Activated gamma-delta T cell treated with anti-CD3 and anti-CD28 coated beads, Interleukin-2, amount 50 U/mL, for 16 hours (primary cell): ENCODE data around the gene TK2.
A peak's percentile ranks its signal among the peaks of the same experiment; 100 is the strongest.

Experiments used
- DNase-seq: peaks from one replicate; pipeline ENCODE4 v3.0.0-alpha.2; 2020; ENCODE audit warnings: low read depth

TK2 gene

DNA sequence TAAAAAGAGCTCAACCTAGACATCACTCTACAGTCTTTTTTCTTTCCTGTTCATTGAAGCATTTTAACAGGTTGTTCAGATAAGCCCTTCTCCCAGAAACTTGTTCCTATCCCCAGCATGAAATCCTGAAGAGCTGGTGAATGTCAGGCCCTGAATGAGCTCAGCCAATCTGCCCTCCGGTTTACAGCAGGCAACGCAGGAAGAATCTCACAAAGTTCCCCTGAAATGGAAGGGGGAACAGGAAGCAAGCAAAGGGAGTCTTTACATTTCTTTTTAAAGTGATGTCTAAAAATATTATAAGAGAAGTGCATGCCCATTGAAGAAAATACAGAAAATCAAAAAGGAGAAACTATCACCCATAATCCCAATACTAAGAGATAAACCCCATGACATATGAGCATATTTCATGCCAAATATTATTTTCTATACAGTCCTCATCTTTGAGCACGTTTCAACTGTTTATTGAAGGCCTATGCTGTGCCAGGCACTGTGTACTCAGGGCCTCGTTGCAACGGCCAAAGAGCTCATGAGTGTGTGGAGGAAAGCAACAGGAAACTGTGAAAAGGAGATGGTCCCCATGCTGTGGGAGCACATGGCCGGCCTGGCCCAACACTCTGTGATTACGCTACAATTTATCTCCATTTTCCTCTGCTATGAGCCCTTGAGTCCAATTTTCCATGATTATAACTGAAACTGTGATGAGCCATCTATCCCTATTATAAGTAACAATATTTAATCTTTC, 5.7 kb downstream of the TK2 start:
- no peak for DNase-seq

DNA sequence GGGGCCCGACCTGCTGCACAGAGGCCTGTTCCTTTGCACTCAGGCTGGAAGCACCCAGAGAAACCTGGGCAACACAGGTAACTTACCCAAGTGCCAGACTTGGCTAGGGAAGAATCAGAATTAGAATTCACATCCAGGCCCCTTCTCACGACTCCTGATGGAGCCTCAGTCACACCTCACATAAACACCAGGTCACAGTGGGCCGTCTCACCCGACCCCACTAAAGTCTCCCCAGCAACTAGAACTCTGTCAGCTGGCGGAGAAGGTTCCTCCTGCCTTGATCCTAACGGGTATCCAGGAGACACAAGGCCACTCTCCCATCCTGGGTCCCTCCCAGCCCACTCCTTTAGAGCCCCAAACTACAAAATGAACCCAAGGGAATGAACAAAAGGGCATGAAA, 6.4 kb downstream of the TK2 start:
- no peak for DNase-seq

DNA sequence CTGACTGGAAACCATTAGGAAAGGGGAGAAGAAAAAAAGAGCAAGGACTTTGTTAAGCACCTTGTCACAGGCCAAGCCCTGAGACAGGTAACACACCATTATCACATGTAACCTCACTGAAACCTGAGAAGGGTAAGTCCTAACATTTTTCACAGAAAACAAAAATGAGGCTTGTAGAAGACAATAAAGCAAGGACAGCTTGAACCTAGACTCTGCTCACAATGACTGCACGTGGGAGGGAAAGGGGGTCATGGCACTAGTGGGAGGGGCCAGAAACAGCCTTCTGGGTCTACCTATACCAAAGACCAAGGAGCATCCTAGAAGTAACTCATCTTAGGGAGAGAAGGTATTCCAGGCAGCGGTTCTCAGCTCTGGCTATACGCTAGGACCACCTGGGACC, 7.5 kb downstream of the TK2 start:
- no peak for DNase-seq

DNA sequence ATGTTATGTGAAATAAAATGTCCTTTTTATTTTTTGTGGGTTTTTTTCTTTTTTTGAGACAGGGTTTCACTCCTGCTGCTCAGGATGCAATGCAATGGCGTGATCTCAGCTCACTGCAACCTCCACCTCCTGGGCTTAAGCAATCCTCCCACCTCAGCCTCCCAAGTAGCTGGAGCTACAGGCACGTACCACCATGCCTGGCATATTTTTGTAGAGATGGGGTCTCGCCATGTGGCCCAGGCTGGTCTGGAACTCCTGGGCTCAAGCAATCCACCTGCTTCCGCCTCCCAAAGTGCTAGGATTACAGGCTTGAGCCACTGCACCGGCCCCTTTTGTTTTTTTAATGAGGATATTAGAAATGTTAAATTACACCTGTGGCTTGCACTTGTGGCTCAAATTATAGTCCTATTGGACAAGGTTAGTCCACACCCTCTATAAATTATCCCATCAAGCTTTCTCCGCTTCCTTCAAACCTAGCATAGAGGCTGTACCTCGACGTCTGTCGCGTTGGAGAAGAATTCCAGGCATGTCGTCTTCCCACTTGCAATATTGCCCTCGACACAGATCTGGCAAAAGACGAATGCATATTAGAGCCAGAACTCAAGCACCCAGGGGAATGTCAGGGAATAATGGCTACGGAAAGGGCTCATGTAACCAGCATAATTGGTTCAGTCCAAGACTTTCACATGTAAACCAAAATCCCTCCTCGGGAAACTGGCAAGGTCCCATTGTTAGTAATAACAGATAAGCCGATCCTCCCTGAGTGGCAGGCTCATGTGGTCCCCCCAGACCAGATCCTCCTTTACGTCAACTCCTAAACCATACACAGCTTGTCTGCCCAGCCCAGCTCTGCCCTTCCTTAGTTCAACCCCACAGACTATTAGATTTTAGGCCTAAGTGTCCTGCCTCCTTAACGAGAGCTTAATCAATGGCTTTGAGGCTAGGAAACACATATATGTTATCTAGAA, 8.2 kb downstream of the TK2 start:
- DNase-seq: no peak

DNA sequence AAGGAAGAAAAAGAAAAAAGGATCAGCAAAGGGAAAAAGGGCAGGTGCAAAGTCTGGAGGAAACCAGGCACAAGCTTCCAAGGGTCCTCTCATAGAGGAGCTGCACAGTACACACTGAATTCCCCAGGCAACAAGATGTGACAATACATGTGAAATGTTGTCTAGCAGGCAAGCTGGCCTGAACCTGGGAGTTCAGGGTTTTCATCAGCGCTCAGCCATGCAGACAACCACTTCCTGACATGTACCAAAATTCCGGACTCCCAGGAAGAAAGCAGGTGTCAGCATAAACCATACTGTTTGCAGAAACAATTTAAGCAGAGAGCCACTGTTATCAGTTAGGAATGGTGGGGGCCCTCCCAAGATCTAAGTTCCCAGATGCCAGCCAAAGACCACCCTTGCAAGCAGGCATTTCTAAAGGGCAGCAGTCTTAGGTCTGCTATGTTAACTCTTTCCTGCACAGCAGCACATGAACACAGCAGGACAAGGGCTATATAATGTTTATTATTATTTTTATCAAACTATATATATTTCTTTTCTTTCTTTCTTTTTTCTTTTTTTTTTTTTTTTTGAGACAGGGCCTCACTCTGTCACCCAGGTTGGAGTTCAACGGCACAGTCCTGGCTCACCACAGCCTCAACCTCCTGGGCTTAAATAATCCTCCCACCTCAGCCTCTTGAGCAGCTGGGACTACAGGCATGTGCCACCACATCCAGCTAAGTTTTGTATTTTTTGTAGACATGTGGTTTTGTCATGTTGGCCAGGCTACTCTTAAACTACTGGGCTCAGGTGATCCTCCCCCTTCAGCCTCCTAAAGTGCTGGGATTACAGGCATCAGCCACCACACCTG, 10.1 kb downstream of the TK2 start:
- no peak for DNase-seq

DNA sequence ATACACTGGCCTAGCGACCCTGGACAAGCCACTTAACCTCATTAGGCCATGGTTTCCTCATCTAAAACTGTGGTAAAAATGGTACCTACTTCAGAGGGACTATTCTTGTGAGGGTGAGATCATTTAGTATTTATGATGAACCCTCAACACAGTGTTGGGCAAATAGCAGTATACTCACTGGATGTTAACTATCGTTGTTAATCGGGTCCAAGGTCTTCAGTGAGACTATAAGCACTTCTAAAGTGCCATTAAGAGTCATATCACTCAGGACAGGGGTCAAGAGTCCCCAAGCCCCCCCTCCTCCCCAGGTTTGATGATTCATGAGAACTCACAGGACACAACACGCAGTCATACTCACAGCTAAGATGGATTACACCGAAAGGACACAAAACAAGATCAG, 11.0 kb downstream of the TK2 start:
- DNase-seq: no peak

DNA sequence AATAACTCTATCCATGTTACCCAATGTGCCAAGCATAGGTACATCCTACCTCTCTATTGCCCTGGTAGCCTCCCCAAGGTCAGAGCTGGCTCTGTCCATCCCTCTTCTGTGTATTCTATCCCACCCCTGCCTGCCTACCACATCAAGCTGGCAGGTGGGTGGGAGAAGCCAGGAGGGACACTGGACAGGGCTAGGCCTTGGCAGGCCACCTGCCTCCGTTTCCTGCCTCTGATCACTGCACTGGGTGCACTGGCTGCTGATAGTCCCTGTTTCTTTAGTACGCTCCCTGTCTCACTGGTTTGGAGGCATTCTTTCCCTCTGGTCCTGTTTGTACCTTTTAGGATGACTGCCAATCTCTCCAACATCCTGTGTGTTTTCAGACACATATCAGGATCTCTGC, 12.7 kb downstream of the TK2 start:
- DNase-seq: no peak

DNA sequence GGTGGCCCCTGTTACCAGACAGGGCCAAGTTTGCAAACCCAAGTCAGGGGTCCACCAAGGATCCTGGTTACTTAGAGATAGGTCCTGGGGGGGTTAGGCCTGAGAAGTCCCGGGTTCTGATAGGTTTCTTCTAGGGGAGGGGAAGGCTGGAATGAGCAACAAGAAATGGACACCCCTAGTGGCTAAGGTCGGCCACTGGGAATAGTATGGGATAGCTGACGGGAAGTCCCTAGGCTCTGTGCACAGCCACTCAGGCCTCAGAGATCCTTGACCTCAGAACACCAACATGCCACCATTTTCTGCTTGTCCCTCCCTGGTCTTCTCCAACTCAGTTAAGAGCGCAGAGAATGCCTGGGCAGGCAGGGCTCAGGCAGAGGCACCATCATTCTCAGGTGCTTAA, 13.4 kb downstream of the TK2 start:
- DNase-seq: no peak

DNA sequence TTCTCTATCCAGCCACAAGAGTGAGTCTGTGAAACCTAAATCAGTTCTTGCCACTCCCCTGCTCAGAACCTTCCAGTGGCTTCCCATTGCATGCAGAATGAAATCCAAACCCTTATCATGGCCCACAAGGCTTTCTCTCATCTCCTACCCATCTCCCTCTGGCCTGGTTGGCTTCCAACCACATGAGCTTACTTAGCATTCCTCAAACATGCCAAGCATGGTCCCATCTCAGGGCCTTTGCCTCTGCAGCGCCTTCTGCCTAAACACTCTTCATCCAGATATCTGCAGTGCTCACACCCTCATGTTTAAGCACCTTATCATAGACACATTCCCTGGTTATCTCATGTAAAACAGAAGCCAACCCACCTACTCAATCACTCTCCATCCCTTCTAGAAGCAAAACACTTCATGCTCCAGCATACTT, 15.5 kb downstream of the TK2 start:
- no peak for DNase-seq

DNA sequence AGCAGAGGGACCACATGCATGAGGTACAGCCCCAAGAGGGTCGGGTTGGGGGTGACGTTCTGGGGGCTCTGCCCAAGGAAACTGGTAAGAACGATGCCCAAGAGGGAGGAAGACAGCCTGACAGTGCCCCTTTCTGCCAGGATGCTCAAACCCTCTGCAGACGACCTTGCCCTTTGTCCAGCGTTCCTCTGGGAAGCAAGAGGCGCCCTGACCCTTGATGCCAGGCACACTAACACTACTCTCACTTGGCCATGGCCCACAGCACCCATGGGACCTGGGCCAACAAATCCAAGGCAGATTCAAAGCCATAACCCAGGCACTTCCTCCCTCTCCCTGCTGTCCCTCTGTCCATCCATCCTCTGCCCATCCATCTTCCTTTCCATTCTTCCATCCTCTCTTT, 20.4 kb downstream of the TK2 start:
- DNase-seq: no peak

DNA sequence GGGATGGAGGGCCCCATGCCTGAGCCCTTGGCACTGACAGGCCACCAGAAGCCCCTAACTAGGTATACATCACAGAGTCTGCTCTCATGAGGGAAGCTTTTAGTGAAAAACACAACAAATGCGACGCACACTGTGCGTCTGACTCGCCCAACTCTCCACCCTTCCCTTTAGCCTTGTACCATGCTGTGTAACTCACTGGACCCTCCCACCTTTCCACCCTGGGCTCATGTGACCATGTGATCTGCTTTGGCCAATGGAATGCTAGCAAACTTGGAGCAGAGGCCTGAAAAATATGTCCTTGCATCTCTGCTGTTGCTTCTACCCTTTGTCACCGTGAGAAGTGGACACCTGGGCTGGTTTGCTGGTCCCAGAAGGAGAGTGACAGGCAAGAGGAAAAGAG, 21.6 kb downstream of the TK2 start:
- DNase-seq: no peak

DNA sequence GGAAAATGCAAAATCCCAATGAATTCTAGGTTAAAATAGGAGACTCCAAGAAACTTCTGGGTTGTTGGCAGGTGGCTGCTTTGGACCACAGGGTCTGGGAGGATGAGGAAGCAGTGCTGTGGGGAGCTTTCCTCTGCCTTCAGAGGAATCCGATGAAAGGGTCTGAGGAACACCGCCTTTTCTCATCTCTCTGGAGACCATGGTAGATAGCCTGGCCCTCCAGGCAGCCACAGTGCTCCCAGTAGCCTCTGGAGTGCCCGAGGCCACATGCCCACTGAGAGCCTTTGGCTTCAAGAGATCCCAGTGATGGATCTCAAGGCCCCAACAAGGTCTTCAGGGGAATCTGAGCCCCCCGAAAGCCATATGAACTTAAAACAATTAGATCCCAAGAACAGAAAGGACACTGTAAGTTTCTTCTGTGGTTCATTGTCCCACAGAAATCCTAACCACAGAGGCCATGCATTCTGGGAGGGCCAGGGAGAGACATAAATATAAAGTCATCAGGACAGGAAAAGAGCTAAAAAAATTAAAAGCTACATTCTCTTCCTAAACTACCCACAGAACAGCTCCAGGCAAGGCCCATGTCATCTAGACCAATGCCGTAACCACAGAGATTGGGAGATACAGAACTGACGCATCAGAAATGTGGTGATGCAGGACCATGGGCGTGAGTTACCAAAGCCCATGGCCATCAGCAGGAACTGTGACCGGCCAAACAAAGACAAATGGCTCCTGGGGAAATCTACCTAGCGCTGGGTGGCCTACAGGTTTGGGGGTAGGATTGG, 24.3 kb downstream of the TK2 start:
- no peak for DNase-seq

DNA sequence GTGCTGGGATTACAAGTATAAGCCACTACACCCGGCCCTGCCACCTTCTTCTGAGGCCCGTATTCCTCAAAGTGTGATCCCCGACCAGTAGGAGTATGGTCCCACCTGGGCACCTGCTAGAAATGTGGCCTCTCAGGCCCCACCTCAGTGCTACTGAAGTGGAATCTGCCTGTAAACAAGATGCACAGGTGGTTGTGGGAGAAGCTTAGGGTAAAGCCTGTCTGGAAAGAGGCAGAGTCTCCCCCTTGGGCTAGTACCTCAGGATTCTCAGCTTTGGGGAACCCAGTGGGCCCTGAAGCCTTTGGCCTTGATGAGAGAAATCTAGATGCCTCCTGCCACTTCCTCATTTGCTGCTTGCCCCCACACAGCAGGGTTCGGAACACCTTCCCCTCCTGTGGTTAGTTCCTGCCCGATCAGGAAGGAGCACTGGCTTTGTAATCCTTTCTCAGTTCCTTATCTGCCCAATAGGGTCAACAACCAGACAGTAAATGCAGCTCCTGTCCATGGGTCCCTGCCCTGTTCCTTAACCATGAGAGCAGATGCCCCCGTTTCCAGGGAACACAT, 25.2 kb downstream of the TK2 start:
- no peak for DNase-seq

DNA sequence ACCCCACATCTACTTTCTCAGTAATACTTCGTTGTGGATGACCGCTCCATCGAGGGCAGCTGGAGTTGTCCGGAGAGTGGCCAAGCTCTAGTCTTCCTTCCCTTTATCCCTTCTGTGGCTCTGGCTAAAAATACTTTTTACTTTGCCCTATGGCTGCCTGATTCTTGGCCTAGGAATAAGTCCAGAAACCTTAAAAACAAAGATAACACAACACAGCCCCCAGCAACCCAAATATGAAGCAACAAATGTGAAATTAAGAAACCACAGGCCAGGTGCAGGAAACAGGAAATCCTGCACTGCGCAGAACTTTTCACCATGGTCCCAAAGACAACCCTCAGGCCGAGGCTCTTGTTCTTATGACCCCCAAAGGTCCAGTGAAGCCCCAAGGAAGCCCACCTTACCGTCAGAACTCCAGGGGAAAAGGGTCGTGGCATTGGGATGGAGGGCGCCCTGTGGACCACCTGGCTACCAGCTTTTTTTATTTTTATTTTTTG, 26.0 kb downstream of the TK2 start:
- no peak for DNase-seq

DNA sequence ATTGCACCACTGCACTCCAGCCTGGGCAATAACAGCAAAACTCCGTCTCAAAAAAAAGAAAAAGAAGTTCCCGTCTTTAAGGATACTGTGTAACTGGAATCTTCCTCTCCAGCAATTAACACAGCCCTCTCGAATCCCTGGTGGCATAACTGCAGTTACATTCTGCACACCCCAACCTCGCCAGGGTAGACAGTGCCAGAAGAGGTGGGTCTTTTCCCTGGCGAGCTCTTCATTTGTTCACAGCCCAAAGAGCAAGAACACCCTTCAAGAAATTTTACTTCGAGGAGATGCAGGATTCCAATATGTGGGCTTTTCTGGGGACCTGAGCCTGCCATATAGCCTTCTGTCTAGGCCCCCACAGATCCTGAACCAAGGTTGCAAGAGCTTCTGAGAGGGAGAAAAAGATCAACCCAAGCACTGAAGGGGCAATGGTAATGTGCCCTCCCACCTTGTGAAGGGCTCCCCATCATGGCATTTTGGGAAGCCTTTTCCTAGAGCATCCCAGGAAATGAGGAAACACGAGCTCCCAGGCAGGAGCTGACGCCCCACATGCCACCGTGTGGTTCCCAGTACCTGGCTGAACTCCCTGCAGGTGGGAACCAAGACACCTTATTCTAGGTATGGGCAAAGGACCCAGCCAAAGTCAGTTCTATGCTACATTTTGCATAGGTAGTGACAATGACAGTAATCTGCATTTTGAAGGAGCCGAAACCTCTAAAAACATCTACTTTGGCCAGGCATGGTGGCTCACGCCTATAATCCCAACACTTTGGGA, 26.9 kb downstream of the TK2 start:
- DNase-seq: no peak

DNA sequence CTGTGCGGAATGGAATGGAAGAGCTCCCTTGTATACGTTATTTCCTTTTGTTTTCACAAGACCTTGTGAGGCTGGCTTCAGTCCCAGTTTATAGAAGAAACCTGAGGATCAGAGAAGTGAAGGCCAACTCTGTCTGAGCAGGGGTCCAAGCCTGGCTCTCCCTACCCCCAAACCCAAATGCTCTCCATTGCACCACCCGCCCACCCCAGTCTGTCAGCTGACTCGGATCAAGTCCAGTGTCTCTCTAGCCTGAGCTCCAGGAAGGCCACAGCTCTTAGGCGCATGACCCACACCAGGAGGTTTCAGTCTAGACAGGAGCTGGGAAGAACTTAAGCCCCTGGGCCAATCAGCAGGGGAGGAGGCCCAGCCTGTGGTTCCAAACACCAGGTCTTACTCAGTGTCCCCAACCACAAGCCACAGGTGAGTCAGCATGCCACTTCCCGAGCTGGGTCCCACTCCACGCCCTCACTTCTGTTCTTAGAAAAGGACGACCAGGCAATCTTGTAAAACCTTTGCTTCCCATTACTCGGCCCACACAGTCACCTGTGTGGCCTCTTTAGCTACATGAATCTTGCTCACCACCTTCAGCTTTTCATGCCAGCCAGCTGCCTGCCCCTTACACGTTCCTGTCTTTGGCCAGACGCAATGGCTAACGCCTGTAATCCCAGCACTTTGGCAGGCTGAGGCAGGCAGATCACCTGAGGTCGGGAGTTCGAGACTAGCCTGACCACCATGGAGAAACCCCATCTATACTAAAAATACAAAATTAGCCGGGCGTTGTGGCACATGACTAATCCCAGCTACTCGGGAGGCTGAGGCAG, 27.8 kb downstream of the TK2 start:
- DNase-seq: peak; percentile 84

DNA sequence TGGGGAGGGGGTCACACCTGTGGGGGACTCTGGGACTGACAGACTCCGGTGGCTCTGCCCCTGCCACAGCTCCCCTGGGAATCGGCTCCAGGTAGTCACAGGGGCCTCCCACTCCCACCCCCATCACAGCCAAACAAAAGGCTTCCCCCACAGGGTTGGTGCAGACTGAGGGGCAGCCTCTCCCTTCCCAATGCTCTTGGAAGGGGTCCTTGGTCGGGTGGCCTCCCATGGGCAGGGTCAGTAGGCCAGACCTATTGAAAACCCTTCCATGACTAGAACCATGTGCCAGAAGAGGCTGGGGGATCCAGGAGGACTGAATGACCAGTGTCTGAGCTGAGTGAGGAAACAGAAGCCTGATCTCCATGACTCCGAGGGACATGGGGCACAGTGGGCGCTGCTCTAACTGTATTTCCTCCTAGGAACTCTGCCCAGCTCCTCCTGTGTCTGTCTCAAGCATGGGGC, 28.6 kb downstream of the TK2 start:
- DNase-seq: no peak

DNA sequence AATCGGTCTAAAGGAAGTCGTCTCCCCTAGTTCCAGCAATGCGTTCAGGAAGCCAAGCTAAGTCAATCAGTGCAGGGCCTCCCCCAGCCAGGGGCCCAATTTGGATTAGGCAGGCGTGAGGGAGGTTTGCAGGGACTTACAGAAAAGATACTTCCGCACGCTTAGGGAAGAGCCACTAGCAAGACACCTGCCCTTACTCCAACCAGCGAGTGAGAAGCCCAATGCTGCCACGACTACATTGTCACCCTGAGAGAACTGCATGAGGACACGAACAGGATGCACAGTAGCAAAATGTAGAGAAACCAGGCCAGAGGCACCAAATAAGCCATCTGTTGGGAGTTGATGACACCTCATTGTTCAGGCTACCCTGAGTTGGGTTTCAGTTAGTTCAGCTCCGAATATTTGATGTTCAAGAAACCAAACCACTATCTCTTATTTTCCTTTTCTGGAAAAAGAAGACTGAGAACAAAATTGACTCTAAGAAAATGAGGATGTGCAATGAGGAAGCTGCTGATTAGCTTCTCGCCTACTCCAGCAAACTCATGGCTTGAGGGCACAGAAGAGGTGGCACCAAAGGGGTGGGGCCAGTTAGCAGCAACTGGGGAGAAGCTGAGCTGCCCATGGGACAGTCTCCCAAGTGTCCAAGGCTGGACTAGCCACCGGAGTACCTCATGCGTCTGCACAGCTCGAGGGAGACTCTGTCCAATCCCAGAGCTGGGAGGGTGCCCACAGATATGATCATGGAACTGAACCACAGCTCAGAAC, 29.3 kb downstream of the TK2 start:
- DNase-seq: no peak
